Osteoblast (primary cell): Measurements from ENCODE around the gene UGT3A1. TPM values are rescaled to one million over a fixed set of nuclear protein-coding genes. Genes with fewer than 3 reads are reported as not detected.

ENCODE experiments used
- DNase-seq: peaks from one replicate; pipeline ENCODE4 v3.0.0; 2011; ENCODE audit warnings: low spot score, mixed read lengths; ENCODE audit not compliant: insufficient read length; ENCODE audit errors: missing footprints
- H2AFZ ChIP-seq: 2 replicates; pipeline ENCODE4 v1.6.0; 2011; ENCODE audit warnings: mild to moderate bottlenecking, low read length
- H3K27ac ChIP-seq: 2 replicates; pipeline ENCODE4 v1.5.1; 2011; ENCODE audit warnings: mild to moderate bottlenecking, low read depth, low read length, moderate library complexity
- H3K27me3 ChIP-seq: 2 replicates; pipeline ENCODE4 v1.6.0; 2012; ENCODE audit warnings: mild to moderate bottlenecking, control low read depth, inconsistent platforms, low read length, moderate library complexity; ENCODE audit not compliant: insufficient read depth
- H3K36me3 ChIP-seq: 2 replicates; pipeline ENCODE4 v1.5.1; 2011; ENCODE audit warnings: mild to moderate bottlenecking, low read length, control low read depth, moderate library complexity; ENCODE audit not compliant: insufficient read depth
- H3K4me1 ChIP-seq: 2 replicates; pipeline ENCODE4 v1.5.1; 2011; ENCODE audit warnings: mild to moderate bottlenecking, low read length, control low read depth, moderate library complexity; ENCODE audit not compliant: insufficient read depth
- H3K4me2 ChIP-seq: 2 replicates; pipeline ENCODE4 v1.6.0; 2011; ENCODE audit warnings: mild to moderate bottlenecking, low read length; ENCODE audit not compliant: insufficient read depth
- H3K4me3 ChIP-seq: fragments of 200-600 bp; sonication (generic); 3 replicates; pipeline ENCODE4 v1.5.1; 2012; ENCODE audit warnings: mild to moderate bottlenecking, low read length, inconsistent platforms; ENCODE audit not compliant: insufficient read depth
- H3K79me2 ChIP-seq: 2 replicates; pipeline ENCODE4 v1.6.0; 2012; ENCODE audit warnings: mild to moderate bottlenecking, low read length, control low read depth, inconsistent platforms; ENCODE audit not compliant: insufficient read depth
- H3K9me3 ChIP-seq: 2 replicates; pipeline ENCODE4 v1.5.1; 2011; ENCODE audit warnings: low read depth, low read length, control low read depth
- H4K20me1 ChIP-seq: 2 replicates; pipeline ENCODE4 v1.6.0; 2012; ENCODE audit warnings: mild to moderate bottlenecking, low read length, control low read depth; ENCODE audit not compliant: insufficient read depth
- total RNA-seq: library from RNA; depleted of rRNA; stranded (reverse); fragments of >200 nt; gene quantifications from 2 replicates; pipeline ENCODE4 v1.2.3, GENCODE V29; 2012
- TF ChIP-seq, protein P1 (sequence below): IDR thresholded peaks from 2 replicates; pipeline ENCODE4 v1.5.1; 2011; ENCODE audit warnings: mild to moderate bottlenecking, low read depth, low read length, moderate library complexity; ENCODE audit errors: extremely low read depth

UGT3A1 gene
- total RNA-seq, 1 donor = not detected

DNA sequence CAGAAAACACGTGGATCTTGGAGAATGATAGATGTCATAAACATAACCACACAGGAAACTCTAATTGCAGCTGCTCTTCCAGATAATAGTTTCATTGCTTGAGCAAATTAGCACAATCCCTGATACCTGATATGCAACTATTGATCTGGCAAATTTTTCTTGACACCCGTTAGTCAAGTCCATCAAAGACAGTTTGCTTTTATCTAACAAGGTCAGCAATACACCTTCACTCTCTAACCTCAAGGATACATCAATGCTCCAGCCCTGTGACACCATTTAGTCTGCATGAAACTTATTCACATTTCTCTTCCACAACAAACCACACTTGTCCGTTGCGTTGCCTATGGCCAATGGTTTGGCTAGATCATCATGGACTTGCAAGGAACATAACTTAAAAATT is 16.6 kb downstream of the UGT3A1 start:
- H3K4me3 ChIP-seq = no peak overlapping the region
- no peaks in the 10 kb centered on the region for H3K79me2 ChIP-seq
- no peaks in the 10 kb centered on the region for H3K27me3 ChIP-seq
- H2AFZ ChIP-seq = no peak overlapping the region
- H3K9me3 ChIP-seq = no peaks in the 10 kb centered on the region
- no peak overlapping the region for H3K27ac ChIP-seq
- TF ChIP-seq, protein P1, sequence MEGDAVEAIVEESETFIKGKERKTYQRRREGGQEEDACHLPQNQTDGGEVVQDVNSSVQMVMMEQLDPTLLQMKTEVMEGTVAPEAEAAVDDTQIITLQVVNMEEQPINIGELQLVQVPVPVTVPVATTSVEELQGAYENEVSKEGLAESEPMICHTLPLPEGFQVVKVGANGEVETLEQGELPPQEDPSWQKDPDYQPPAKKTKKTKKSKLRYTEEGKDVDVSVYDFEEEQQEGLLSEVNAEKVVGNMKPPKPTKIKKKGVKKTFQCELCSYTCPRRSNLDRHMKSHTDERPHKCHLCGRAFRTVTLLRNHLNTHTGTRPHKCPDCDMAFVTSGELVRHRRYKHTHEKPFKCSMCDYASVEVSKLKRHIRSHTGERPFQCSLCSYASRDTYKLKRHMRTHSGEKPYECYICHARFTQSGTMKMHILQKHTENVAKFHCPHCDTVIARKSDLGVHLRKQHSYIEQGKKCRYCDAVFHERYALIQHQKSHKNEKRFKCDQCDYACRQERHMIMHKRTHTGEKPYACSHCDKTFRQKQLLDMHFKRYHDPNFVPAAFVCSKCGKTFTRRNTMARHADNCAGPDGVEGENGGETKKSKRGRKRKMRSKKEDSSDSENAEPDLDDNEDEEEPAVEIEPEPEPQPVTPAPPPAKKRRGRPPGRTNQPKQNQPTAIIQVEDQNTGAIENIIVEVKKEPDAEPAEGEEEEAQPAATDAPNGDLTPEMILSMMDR = no peak
- no peak for DNase-seq
- H3K4me1 ChIP-seq = no peaks in the 10 kb centered on the region
- H4K20me1 ChIP-seq = no peaks in the 10 kb centered on the region
- H3K36me3 ChIP-seq = no peaks in the 10 kb centered on the region
- no peak overlapping the region for H3K4me2 ChIP-seq

DNA sequence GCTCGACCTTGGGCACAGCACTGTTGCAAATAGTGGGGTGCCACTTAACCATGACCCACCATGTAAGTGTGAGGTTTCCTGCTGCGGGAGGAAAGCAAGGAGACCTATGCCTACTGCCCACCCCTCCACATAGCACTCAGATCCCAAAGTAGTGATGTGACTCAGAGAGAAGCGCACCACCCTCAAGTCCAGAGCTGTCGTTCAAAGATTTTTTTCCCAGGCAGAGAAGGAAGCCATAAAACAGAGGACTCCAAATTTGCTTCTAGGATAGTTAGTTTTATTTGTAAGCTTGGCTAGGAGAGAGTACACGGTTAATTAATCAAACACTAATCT is 19.3 kb downstream of the UGT3A1 start:
- no peak for DNase-seq
- no peaks in the 10 kb centered on the region for H3K9me3 ChIP-seq
- TF ChIP-seq, protein P1 = no peak

DNA sequence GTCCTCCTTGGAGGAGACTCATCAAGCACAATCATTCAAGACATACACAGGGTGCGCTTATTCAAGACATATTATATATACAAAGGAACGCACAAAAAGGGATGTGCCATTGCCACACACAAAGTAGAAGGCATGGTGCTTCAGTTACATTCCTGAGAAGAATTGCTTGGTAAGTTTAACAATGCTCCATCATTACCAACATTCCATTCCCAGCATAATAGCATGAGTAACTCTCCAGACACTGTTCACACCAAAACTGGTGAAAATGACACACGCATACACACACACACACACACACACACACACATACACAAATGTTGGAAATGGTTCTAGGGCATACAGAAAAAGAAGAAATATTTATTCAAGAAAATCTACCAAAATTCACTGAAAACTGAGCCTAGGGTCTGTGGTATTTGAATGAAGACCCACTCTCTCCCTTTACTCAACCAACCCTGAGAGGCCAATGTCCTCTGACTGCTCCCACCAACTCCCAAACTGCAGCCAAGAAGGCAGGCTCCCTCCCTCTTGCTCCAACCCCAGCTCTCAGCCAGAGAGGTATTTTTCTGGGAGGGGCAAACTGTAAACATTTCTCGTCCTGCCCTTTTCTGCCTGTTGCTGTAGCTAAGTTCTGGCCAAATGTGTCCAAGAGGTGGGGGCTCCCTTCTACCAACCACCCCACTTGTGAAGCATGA is 19.9 kb downstream of the UGT3A1 start:
- Histone ChIP-seq H3K36me3 (no peaks in the 10 kb centered on the region), H4K20me1 (no peaks in the 10 kb centered on the region), H3K27ac (no peak overlapping the region), H3K4me2 (no peak overlapping the region), H3K9me3 (no peaks in the 10 kb centered on the region), H3K79me2 (no peaks in the 10 kb centered on the region), H3K4me3 (no peak overlapping the region), H3K4me1 (no peaks in the 10 kb centered on the region), H2AFZ (no peak overlapping the region), H3K27me3 (no peaks in the 10 kb centered on the region)
- TF ChIP-seq, protein P1 = no peak
- no peak for DNase-seq

More for the DNA sequence above, 19.3 kb downstream of the UGT3A1 start:
- Histone ChIP-seq H3K4me3 (no peak overlapping the region), H3K27ac (no peak overlapping the region), H3K27me3 (no peaks in the 10 kb centered on the region), H3K4me1 (no peaks in the 10 kb centered on the region), H2AFZ (no peak overlapping the region), H4K20me1 (no peaks in the 10 kb centered on the region), H3K36me3 (no peaks in the 10 kb centered on the region), H3K4me2 (no peak overlapping the region), H3K79me2 (no peaks in the 10 kb centered on the region)

DNA sequence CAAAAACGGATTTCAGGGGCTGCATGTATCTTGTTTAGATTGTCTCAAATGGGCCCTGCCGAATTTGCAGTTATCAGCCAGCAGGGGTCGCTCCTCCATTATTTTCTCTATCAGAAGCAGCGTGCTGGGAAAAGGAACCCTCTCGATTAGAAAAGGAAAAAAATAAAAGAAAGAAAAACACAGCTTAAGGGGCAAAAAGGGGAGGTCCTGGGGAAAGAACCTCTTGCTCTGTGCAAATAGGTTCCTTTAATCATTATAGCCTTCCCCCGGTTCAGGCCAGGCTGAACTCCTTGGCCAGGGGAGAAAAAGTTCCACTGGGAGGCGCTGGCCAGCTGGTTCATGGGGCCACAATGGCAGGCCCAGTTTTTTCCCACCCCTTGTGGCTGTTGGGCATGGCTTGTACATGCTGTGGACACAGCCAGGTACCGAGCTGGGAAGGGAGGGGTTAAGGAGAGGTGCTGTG is 27.8 kb downstream of the UGT3A1 start:
- Histone ChIP-seq H3K4me1 (no peaks in the 10 kb centered on the region), H3K36me3 (no peaks in the 10 kb centered on the region), H2AFZ (no peak overlapping the region), H3K79me2 (no peaks in the 10 kb centered on the region), H4K20me1 (no peaks in the 10 kb centered on the region), H3K9me3 (no peaks in the 10 kb centered on the region), H3K27me3 (peaks cover 12% of the 10 kb centered on the region), H3K27ac (no peak overlapping the region), H3K4me3 (no peak overlapping the region), H3K4me2 (no peak overlapping the region)
- TF ChIP-seq, protein P1 = peak; percentile 50
- DNase-seq = no peak
